DMS79 (cell line): Measurements from ENCODE around the gene ZNF519.

ENCODE experiments used
- DNase-seq: peaks from one replicate; lab custom pipeline; 2025; lab: John Stamatoyannopoulos, UW

The ZNF519 gene

DNA sequence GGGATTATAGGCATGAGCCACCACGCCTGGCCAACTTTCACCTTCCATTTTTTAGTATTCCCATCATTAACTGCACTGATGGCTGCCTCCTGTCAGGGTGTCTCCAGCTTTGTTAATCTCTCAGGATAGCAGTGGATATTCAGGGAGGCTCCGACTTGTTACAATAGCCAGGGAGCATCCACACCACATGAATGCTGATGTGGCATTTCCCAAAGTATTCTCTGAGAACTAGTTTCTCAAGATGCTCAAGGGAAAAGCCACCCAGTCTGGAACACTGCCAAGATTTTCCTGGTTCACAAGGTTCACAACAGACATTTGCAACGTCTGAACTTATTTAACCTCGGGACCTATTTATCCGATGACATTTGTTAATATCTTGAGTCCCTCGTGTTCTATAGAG, 33.8 kb downstream of the ZNF519 start:
- no peak for DNase-seq

DNA sequence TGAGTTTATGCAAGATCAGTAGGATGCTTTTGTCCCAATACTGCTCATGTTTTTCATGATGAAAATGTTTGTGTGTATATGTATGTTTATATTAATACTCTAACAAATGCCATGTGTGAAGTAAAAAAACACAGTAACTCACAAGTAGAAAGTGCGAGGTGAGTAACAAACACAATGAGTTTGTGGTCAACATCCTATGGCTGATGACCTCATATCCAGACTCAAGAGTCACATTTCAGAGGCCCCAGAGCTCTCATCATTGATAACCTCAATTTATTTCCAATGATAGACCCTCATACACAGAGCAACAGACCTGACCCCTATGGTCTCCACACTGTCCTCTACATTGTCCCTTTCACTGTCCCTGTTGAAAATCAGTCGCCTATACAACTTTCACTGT, 34.5 kb downstream of the ZNF519 start:
- no peak for DNase-seq

DNA sequence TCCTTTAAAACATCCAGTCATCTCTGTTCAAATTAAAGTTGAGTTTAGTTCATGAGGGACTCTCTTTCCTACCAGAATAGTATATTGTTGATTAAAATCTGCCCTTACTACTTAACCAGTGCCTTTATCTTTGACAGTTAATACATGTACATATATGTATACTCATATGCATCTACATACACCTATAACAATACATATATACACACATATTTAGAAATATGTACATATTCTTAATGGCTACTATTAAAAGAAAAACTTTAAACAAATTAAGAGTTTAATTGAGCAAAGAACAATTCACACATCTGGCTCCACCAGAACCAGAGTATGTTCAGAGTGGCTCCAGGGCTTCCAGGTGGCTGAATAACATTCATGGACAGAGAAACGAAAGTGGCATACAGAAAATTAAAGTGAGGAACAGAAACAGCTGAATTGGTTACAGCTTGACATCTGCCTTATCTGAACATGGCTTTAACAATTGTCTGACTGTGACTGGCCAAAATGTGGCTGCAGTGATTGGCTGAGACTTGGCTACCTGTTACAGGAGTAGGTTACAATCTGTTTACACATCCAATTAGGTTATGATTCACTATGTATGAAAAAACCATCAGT, 38.8 kb downstream of the ZNF519 start:
- DNase-seq, result no peak

- no peak for DNase-seq
These were observed 39.5 kb downstream of the ZNF519 start for GRCh38 chr18:14092625-14093306.

DNA sequence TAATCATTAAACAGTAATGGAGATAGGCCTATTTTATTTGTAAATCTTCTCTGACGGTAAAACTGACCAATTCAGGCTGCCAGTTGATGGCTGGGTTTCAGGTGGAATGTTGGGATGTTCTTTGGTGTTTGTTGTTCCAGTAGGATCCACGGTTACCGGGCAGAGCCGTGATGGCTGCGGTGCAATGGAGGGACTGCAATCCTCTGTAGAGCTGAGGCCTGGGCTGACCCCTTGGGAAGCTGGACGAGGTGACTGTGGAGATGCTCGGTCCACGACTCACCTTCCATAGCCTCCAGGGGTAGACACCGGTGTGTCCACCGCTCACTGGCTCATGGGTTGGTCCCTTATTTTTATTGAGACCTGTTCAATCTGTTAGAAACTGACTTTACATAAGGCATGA, 42.5 kb downstream of the ZNF519 start:
- DNase-seq, result no peak

DNA sequence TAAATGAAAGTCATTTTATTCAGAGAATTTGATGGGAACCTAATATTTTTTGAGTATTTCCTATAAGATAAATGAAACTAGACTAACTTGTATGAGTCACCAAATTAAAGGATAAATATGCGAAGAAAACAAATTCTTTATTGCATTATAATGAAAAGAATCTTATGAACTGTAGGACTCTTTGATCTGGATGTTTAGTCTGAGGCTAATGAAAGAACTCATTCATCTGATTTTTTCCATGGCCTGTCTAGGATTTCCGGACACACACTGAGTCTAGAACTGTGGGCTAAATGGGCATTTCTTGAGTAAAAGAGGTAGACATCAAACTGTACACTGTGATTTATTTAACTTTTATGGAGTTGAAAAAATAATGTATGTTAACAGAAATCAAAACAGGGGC, 43.0 kb downstream of the ZNF519 start:
- no peak for DNase-seq

- no peak for DNase-seq
These were observed 45.6 kb downstream of the ZNF519 start for GRCh38 chr18:14086458-14087231.

- no peak for DNase-seq
These were observed 46.3 kb downstream of the ZNF519 start for GRCh38 chr18:14085770-14086457.

DNA sequence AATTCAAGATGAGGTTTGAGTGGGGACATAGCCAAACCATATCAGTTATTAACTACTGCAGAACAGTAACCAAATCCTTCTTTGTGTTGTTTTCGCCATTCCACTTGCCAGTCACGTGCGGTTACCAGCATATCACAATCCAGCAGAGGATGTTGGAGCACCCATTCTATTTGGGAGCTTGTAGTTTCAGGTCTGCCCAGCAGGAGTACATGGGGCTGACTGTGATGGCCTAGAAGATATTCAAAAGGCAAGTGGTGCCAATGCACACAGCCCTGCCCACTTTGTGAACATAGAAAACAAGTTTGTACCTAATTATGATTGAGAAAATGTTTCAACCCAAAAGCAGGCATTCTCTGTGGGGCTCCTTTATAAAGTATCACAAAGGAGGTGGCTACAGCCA, 57.0 kb downstream of the ZNF519 start:
- no peak for DNase-seq

DNA sequence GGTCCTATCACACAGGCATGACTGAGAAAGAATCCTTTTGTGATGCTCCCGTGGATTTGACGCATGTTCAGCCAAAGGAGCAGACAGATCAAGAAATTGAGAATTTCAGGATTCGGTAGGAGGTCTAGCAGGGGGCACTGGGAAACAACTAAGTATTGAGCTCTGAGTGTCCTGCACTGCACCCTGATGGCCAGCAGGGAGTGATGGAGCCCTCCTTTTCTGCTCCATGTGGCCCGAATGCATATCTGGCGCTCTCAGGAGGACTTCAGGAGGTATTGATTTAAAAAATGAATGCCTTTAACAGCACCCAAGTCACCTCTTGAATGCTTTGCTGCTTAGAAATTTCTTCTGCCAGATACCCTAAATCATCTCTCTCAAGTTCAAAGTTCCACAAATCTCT, 58.0 kb downstream of the ZNF519 start:
- no peak for DNase-seq

DNA sequence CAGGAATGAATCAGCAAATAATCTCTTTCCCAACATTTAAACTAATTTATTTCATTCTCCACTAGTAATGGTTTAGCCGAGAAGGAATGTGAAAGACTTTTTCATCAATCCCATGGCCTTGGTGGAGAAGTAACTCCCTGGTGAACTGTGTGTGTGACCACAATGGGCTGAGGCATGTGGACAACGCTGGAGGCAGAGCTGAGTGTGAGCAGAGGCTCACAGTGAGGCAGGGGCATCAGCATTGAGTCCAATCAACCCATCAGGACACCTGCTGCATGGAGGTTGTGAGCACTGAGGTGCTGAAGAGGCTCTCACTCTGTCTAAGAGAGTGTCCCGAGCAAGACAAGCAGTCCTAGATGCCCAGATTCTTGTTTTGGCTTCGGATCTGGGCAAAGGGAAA, 78.6 kb downstream of the ZNF519 start:
- DNase-seq, result no peak
